GM12874 (cell line): ENCODE results near the gene AKAP8.

Experiments used
- CTCF ChIP-seq: IDR thresholded peaks from 2 replicates; pipeline ENCODE4 v1.5.1; 2011; ENCODE audit warnings: low read depth, mild to moderate bottlenecking, control low read depth, low read length, moderate library complexity; ENCODE audit not compliant: insufficient read depth

The AKAP8 gene

GRCh38 chr19:15424121-15424520 lies 44.5 kb upstream of the AKAP8 start:
- no peak for TF ChIP-seq CTCF

- no peak for TF ChIP-seq CTCF
Measured at GRCh38 chr19:15423130-15423529, 43.5 kb upstream of the AKAP8 start.

GRCh38 chr19:15422296-15423075 lies 42.9 kb upstream of the AKAP8 start:
- TF ChIP-seq CTCF = no peak

GRCh38 chr19:15421721-15422260 lies 42.2 kb upstream of the AKAP8 start:
- no peak for TF ChIP-seq CTCF

GRCh38 chr19:15421136-15421695 lies 41.6 kb upstream of the AKAP8 start:
- no peak for TF ChIP-seq CTCF

- no peak for TF ChIP-seq CTCF
Measured at GRCh38 chr19:15419413-15420025, 39.9 kb upstream of the AKAP8 start.

- peak; percentile 82 for TF ChIP-seq CTCF
Measured at GRCh38 chr19:15418579-15419412, 39.2 kb upstream of the AKAP8 start, which contains the start of gene AKAP8L. Gene AKAP8L (minus strand): TSS chr19:15418988. CDS start chr19:15418923, 65 bp downstream.
